Thoracic aorta (tissue), 2 donors: ENCODE data around the gene TNFSF13B. TPM values are rescaled to one million over a fixed set of nuclear protein-coding genes. Genes with fewer than 3 reads are reported as not detected.

Source experiments
- ATAC-seq: fragments of 150-250 bp; one replicate; pipeline ENCODE4 v1.8.0; 2017; ENCODE audit warnings: low read depth; ENCODE audit not compliant: insufficient number of reproducible peaks, low FRiP score
- DNase-seq: peaks from one replicate; pipeline ENCODE4 v3.0.0-alpha.2; 2020; ENCODE audit warnings: low spot score
- H3K27ac ChIP-seq, 2 donors: fragments of 200-600 bp; sonication (generic); 1 replicate in 1 of 2; 2 replicates in 1 of 2; pipeline ENCODE4 v1.5.1; 2016; ENCODE audit warnings: mild to moderate bottlenecking in 2 of 2, moderate library complexity in 2 of 2
- H3K27me3 ChIP-seq: fragments of 200-600 bp; sonication (generic); replicated peaks from 2 replicates; pipeline ENCODE4 v1.6.0; 2016; ENCODE audit warnings: mild to moderate bottlenecking; ENCODE audit not compliant: insufficient read depth
- H3K36me3 ChIP-seq: fragments of 200-600 bp; sonication (generic); one replicate; pipeline ENCODE4 v1.5.1; 2016
- H3K4me1 ChIP-seq, 2 donors: fragments of 200-600 bp; sonication (generic); 1 replicate in 1 of 2; 2 replicates in 1 of 2; pipeline versions ENCODE4 v1.5.1 to v1.6.0; 2016; ENCODE audit warnings: low read depth in 2 of 2, mild to moderate bottlenecking in 1 of 2; ENCODE audit not compliant: control insufficient read depth in 1 of 2
- H3K4me3 ChIP-seq: fragments of 200-600 bp; sonication (generic); 2 replicates; pipeline ENCODE4 v1.5.1; 2016; ENCODE audit warnings: mild to moderate bottlenecking
- H3K9me3 ChIP-seq: fragments of 200-600 bp; sonication (generic); 2 replicates; pipeline ENCODE4 v1.5.1; 2016
- total RNA-seq, 2 donors: library from RNA; depleted of rRNA; stranded (reverse); fragments of >200 nt; gene quantifications; one replicate each; pipeline versions ENCODE4 v1.1.0 to v1.2.3, GENCODE V29; 2016
- TF ChIP-seq, protein P1 (sequence below): fragments of 200-600 bp; sonication (generic); IDR thresholded peaks from one replicate; pipeline ENCODE4 v1.5.1; 2019; ENCODE audit warnings: antibody characterized with exemption

Gene TNFSF13B
- total RNA-seq, 2 donors from 2014 or later, result 7.5 to 11.2 TPM

DNA sequence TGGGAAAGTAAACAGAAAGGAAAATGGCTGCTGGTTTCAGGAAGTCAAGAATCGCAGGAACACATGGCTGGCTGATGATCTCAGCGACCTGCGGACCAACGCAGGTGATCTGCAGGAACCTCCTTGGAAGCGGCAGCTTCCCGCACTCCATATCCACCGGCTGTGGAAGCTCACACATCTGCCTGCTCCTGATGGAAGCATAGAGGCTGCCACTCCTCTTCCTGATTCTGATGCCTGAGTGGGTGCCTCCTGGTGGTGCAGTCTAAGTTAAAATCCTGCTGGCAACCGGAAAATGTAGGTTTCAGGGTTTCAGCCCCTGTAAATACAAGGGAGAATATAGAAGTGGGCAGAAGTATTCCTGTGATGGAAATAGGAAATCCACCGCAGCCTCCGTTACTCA lies 75.5 kb downstream of the TNFSF13B start:
- H3K9me3 ChIP-seq, result no peaks in the 10 kb centered on the region
- no peaks in the 10 kb centered on the region for H3K4me1 ChIP-seq
- no peaks in the 10 kb centered on the region for H3K36me3 ChIP-seq
- no peaks in the 10 kb centered on the region for H3K27me3 ChIP-seq
- DNase-seq (no peak), ATAC-seq (no peak)
- TF ChIP-seq, protein P1, sequence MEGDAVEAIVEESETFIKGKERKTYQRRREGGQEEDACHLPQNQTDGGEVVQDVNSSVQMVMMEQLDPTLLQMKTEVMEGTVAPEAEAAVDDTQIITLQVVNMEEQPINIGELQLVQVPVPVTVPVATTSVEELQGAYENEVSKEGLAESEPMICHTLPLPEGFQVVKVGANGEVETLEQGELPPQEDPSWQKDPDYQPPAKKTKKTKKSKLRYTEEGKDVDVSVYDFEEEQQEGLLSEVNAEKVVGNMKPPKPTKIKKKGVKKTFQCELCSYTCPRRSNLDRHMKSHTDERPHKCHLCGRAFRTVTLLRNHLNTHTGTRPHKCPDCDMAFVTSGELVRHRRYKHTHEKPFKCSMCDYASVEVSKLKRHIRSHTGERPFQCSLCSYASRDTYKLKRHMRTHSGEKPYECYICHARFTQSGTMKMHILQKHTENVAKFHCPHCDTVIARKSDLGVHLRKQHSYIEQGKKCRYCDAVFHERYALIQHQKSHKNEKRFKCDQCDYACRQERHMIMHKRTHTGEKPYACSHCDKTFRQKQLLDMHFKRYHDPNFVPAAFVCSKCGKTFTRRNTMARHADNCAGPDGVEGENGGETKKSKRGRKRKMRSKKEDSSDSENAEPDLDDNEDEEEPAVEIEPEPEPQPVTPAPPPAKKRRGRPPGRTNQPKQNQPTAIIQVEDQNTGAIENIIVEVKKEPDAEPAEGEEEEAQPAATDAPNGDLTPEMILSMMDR, result no peak
- no peak overlapping the region for H3K27ac ChIP-seq
- no peak overlapping the region for H3K4me3 ChIP-seq

DNA sequence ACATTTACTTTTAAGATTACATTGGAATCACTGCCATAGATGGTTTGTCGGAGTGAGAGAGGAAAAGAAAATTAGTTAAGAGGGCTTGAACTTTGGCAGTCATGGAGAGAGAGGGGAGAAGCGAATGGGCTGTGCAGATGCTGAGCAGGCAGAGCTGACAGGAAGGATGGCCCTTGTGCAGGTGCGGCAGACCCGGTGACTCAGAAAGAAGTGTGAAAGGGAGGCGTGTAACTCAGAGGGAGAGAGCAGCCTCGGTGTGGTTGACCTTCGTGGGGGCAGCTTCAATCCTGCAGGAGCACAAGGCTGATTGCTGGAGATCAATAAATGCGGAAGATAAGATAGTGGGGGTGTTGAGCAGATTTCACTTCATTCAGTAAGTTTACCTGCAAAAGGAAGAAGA lies 76.9 kb downstream of the TNFSF13B start:
- no peaks in the 10 kb centered on the region for H3K36me3 ChIP-seq
- H3K4me3 ChIP-seq, result no peak overlapping the region
- DNase-seq (no peak), ATAC-seq (no peak)
- no peak overlapping the region for H3K27ac ChIP-seq
- TF ChIP-seq, protein P1, result no peak
- H3K4me1 ChIP-seq, result no peaks in the 10 kb centered on the region
- no peaks in the 10 kb centered on the region for H3K9me3 ChIP-seq
- no peaks in the 10 kb centered on the region for H3K27me3 ChIP-seq

GRCh38 chr13:108349269-108349668 lies 79.8 kb downstream of the TNFSF13B start:
- no peak for DNase-seq
- H3K4me1 ChIP-seq, result no peaks in the 10 kb centered on the region
- no peak overlapping the region for H3K4me3 ChIP-seq
- TF ChIP-seq, protein P1, result no peak
- no peak for ATAC-seq
- no peaks in the 10 kb centered on the region for H3K9me3 ChIP-seq
- no peaks in the 10 kb centered on the region for H3K27me3 ChIP-seq
- H3K27ac ChIP-seq, result no peak overlapping the region
- H3K36me3 ChIP-seq, result no peaks in the 10 kb centered on the region

DNA sequence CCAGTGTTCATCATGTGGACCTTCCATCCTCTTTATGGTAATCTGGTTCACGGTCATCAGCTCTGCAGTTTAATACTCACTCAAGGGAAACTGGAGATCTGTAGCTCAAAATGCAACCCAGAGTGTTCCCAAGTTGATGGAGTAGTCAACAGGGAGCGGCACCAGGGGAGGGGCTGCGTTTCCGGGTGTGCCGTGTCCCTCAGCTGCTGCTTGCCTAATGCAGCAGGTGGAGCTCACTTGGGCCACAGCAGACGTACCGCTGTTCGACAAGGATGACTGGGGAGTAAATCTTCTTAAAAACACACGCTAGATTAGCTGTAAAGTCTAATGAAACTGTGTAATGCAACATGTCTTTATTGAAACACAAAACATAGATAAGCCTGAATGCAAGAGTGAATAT lies 81.1 kb downstream of the TNFSF13B start:
- Histone ChIP-seq H3K27ac (no peak overlapping the region), H3K27me3 (no peaks in the 10 kb centered on the region), H3K4me3 (no peak overlapping the region), H3K4me1 (no peaks in the 10 kb centered on the region), H3K9me3 (no peaks in the 10 kb centered on the region), H3K36me3 (no peaks in the 10 kb centered on the region)
- TF ChIP-seq, protein P1, result no peak
- DNase-seq, result no peak
- ATAC-seq, result no peak

DNA sequence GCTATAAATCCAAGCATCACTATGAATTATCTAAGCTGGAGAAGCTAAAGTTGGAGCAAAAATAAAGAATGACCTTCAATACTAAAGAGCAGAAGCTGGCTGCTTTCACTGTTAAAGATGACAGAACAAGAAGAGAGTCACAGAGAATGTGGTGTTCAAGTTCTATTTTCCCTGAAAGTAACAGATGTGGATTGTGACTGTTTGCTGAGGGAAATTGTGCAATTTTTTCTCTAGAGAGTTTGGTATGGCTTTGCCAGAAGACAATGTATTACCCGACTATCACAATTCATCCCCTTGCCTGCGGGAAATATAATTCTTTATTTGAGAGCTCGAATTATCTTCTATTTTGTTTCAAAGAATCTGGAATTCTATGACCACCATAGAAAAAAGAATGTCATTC lies 83.1 kb downstream of the TNFSF13B start:
- TF ChIP-seq, protein P1, result no peak
- DNase-seq, result no peak
- Histone ChIP-seq H3K4me1 (no peaks in the 10 kb centered on the region), H3K27ac (no peak overlapping the region), H3K9me3 (no peaks in the 10 kb centered on the region), H3K4me3 (no peak overlapping the region), H3K36me3 (no peaks in the 10 kb centered on the region), H3K27me3 (no peaks in the 10 kb centered on the region)
- ATAC-seq, result no peak
